Gastrocnemius medialis (tissue), 4 donors: ENCODE data around the gene C8A.

Experiments used
- CTCF ChIP-seq, 5 experiments: fragments of 450-650 bp in 3 of 5; fragments of 200-600 bp in 2 of 5; sonication (generic) in 2 of 5; IDR thresholded peaks in 4 of 5; conservative IDR thresholded peaks in 1 of 5; 1 replicate in 4 of 5; 2 replicates in 1 of 5; pipeline ENCODE4 v1.5.1; 2016 to 2019; ENCODE audit warnings: antibody characterized with exemption in 5 of 5, mild to moderate bottlenecking in 3 of 5, moderate library complexity in 3 of 5
- POLR2A ChIP-seq, 2 donors: fragments of 450-650 bp; IDR thresholded peaks; one replicate each; pipeline ENCODE4 v1.6.1; 2017; ENCODE audit warnings: antibody characterized with exemption in 2 of 2, mild to moderate bottlenecking in 2 of 2, moderate library complexity in 2 of 2

- TF ChIP-seq POLR2A (IDR thresholded peaks at IDR 0.05) (no peak), CTCF (IDR thresholded peaks at IDR 0.05 in 4 of 5, conservative IDR thresholded peaks at IDR 0.05 in 1 of 5) (no peak)
These were observed 21.5 kb upstream of the C8A start for GRCh38 chr1:56833088-56833487.
